HepG2 (cell line): ENCODE data around the gene DNAJC1. TPM values are rescaled to one million over a fixed set of nuclear protein-coding genes. Genes with fewer than 3 reads are reported as not detected.

ENCODE experiments used
- CAMTA2 ChIP-seq: sonication (generic); formaldehyde crosslinking; IDR thresholded peaks from 2 replicates; pipeline ENCODE4 v1.4.0; 2020; ENCODE audit warnings: mild to moderate bottlenecking, missing genetic modification reagents, borderline replicate concordance
- FOXK1 ChIP-seq: sonication (generic); formaldehyde crosslinking; IDR thresholded peaks from 2 replicates; pipeline ENCODE4 v1.4.0; 2020; ENCODE audit warnings: low read depth, missing genetic modification reagents, borderline replicate concordance
- HOXA3 ChIP-seq: sonication (generic); formaldehyde crosslinking; IDR thresholded peaks from 2 replicates; pipeline ENCODE4 v1.5.0; 2020; ENCODE audit warnings: missing genetic modification reagents
- HOXA9 ChIP-seq: sonication (generic); formaldehyde crosslinking; IDR thresholded peaks from 2 replicates; pipeline ENCODE4 v1.8.1; 2022; ENCODE audit warnings: missing genetic modification reagents, mild to moderate bottlenecking, moderate library complexity, borderline replicate concordance
- TBP ChIP-seq: sonication (generic); formaldehyde crosslinking; IDR thresholded peaks from 2 replicates; pipeline ENCODE4 v1.5.0; 2020; ENCODE audit warnings: missing genetic modification reagents
- ZNF205 ChIP-seq: IDR thresholded peaks from 2 replicates; pipeline ENCODE4 v1.6.1; 2018; ENCODE audit warnings: missing biosample characterization, missing genetic modification reagents
- ZNF282 ChIP-seq: fragments of 450-650 bp; IDR thresholded peaks from 2 replicates; pipeline ENCODE4 v1.6.1; 2018; ENCODE audit not compliant: partially characterized antibody
- ZNF616 ChIP-seq: sonication (generic); formaldehyde crosslinking; IDR thresholded peaks from 2 replicates; pipeline ENCODE4 v1.5.0; 2020; ENCODE audit warnings: low read depth, mild to moderate bottlenecking, missing genetic modification reagents
- polyA plus RNA-seq, 8 experiments: library from polyadenylated mRNA; depleted of rRNA in 3 of 8; stranded (reverse) in 7 of 8; unstranded in 1 of 8; fragments of >200 nt; fragmentation: Illumina TruSeq in 4 of 8; extraction: Trizol in 4 of 8; gene quantifications; 2 replicates each; pipeline versions ENCODE4 v1.2.1 to v1.2.3, GENCODE V29; 2011 to 2016; ENCODE audit warnings: low read depth in 4 of 8, missing spikeins in 1 of 8, mixed read lengths in 1 of 8; ENCODE audit not compliant: insufficient read depth in 1 of 8
- total RNA-seq, 5 experiments: library from RNA; depleted of rRNA; stranded (reverse); fragments of >200 nt; fragmentation: Illumina TruSeq; extraction: Trizol; gene quantifications; 2 replicates each; pipeline ENCODE4 v1.2.3, GENCODE V29; 2016; ENCODE audit warnings: low read depth in 1 of 5
- TF ChIP-seq, protein P1 (sequence below): sonication (generic); formaldehyde crosslinking; IDR thresholded peaks from 2 replicates; pipeline ENCODE4 v1.5.0; 2020; ENCODE audit warnings: mild to moderate bottlenecking, missing genetic modification reagents, borderline replicate concordance
- TF ChIP-seq, protein P2 (sequence below): sonication (generic); formaldehyde crosslinking; IDR thresholded peaks from 2 replicates; pipeline ENCODE4 v1.8.0; 2022; ENCODE audit warnings: missing genetic modification reagents, mild to moderate bottlenecking, borderline replicate concordance
- TF ChIP-seq, protein P3 (sequence below): sonication (generic); formaldehyde crosslinking; IDR thresholded peaks from 2 replicates; pipeline ENCODE4 v1.5.0; 2020; ENCODE audit warnings: mild to moderate bottlenecking, missing genetic modification reagents, moderate library complexity
- TF ChIP-seq, protein P4 (sequence below): sonication (generic); formaldehyde crosslinking; IDR thresholded peaks from 2 replicates; pipeline ENCODE4 v1.5.0; 2020; ENCODE audit warnings: missing genetic modification reagents
- TF ChIP-seq, protein P5 (sequence below), 2 experiments: sonication (generic) in 1 of 2; formaldehyde crosslinking in 1 of 2; IDR thresholded peaks; 2 replicates each; pipeline versions ENCODE4 v1.4.0 to v1.6.1; 2018 to 2020; ENCODE audit warnings: missing genetic modification reagents in 2 of 2, borderline replicate concordance in 1 of 2, low read depth in 1 of 2, mild to moderate bottlenecking in 1 of 2, missing biosample characterization in 1 of 2
- TF ChIP-seq, protein P6 (sequence below): IDR thresholded peaks from 2 replicates; pipeline ENCODE4 v1.6.1; 2016; ENCODE audit warnings: mild to moderate bottlenecking

DNAJC1 gene
- total and polyA plus RNA-seq, 2 of the 13 experiments (the other 11 are each of a cell fraction or from before 2014, with no cell fraction given) = 9.9 to 16.6 TPM

DNA sequence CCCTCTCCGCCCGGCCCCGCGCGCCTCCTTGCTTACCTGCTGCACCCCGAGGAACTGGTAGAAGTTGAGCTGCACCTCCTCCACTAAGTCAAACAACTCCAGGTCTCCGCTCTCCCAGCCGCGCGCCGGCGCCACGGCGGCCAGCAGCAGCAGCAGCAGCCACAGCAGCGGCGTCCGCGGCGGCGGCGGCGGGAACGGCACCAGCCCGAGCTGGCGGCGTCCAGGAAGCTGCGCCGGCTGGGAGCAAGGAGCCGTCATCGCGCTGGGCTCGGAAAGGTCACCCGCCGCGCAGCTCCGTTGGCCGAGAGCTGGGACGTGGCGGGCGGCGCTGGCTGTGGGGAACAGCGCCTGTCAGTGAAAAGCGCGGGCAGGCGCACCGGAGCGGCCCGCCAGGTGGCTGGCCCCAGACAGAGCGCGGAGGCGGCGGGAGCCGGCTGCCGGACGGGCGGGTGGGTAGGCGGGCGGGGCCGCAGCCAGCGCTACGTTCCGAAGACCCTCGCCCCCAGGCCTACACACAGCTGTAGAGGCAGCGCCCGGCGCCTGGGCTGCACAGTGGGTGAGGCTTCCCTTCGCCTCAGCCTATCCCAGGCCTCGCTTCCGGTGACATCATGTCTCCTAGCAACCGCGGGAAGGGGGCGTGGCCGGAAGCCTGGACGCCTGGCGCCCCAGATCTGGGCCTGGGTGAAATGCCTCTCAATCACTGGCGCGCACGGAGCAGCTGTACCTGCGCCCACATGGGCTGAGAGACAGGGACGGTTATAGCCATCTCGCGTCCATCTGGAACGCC lies at the start of gene DNAJC1 (continued):
- TF ChIP-seq, protein P1, sequence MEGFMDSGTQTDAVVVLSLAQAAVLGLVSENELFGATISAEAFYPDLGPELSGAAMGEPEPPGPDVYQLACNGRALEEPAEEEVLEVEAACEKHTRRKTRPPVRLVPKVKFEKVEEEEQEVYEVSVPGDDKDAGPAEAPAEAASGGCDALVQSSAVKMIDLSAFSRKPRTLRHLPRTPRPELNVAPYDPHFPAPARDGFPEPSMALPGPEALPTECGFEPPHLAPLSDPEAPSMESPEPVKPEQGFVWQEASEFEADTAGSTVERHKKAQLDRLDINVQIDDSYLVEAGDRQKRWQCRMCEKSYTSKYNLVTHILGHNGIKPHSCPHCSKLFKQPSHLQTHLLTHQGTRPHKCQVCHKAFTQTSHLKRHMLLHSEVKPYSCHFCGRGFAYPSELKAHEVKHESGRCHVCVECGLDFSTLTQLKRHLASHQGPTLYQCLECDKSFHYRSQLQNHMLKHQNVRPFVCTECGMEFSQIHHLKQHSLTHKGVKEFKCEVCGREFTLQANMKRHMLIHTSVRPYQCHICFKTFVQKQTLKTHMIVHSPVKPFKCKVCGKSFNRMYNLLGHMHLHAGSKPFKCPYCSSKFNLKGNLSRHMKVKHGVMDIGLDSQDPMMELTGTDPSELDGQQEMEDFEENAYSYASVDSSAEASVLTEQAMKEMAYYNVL (CRISPR knock-in tag) = peak; percentile 65; the same call in 1 of the 2 replicates
- TF ChIP-seq, protein P2, sequence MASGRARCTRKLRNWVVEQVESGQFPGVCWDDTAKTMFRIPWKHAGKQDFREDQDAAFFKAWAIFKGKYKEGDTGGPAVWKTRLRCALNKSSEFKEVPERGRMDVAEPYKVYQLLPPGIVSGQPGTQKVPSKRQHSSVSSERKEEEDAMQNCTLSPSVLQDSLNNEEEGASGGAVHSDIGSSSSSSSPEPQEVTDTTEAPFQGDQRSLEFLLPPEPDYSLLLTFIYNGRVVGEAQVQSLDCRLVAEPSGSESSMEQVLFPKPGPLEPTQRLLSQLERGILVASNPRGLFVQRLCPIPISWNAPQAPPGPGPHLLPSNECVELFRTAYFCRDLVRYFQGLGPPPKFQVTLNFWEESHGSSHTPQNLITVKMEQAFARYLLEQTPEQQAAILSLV (CRISPR knock-in tag) = peak; percentile 35; the same call in 1 of the 2 replicates
- no peak for TF ChIP-seq TBP (CRISPR knock-in tag)
- TF ChIP-seq, protein P3, sequence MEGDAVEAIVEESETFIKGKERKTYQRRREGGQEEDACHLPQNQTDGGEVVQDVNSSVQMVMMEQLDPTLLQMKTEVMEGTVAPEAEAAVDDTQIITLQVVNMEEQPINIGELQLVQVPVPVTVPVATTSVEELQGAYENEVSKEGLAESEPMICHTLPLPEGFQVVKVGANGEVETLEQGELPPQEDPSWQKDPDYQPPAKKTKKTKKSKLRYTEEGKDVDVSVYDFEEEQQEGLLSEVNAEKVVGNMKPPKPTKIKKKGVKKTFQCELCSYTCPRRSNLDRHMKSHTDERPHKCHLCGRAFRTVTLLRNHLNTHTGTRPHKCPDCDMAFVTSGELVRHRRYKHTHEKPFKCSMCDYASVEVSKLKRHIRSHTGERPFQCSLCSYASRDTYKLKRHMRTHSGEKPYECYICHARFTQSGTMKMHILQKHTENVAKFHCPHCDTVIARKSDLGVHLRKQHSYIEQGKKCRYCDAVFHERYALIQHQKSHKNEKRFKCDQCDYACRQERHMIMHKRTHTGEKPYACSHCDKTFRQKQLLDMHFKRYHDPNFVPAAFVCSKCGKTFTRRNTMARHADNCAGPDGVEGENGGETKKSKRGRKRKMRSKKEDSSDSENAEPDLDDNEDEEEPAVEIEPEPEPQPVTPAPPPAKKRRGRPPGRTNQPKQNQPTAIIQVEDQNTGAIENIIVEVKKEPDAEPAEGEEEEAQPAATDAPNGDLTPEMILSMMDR (CRISPR knock-in tag) = peak; percentile 8; the same call in 1 of the 2 replicates
- no peak for TF ChIP-seq CAMTA2 (CRISPR knock-in tag)
- TF ChIP-seq, protein P4, sequence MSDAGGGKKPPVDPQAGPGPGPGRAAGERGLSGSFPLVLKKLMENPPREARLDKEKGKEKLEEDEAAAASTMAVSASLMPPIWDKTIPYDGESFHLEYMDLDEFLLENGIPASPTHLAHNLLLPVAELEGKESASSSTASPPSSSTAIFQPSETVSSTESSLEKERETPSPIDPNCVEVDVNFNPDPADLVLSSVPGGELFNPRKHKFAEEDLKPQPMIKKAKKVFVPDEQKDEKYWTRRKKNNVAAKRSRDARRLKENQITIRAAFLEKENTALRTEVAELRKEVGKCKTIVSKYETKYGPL (CRISPR knock-in tag) = no peak
- TF ChIP-seq, protein P5, sequence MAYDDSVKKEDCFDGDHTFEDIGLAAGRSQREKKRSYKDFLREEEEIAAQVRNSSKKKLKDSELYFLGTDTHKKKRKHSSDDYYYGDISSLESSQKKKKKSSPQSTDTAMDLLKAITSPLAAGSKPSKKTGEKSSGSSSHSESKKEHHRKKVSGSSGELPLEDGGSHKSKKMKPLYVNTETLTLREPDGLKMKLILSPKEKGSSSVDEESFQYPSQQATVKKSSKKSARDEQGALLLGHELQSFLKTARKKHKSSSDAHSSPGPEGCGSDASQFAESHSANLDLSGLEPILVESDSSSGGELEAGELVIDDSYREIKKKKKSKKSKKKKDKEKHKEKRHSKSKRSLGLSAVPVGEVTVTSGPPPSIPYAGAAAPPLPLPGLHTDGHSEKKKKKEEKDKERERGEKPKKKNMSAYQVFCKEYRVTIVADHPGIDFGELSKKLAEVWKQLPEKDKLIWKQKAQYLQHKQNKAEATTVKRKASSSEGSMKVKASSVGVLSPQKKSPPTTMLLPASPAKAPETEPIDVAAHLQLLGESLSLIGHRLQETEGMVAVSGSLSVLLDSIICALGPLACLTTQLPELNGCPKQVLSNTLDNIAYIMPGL (CRISPR knock-in tag; IDR thresholded peaks at IDR 0.05; ENCODE audit: borderline replicate concordance in 1 of 2, low read depth in 1 of 2) = peak in 1 of 2 experiments; percentile 57; a peak in 2 of 4 replicates
- TF ChIP-seq, protein P6, sequence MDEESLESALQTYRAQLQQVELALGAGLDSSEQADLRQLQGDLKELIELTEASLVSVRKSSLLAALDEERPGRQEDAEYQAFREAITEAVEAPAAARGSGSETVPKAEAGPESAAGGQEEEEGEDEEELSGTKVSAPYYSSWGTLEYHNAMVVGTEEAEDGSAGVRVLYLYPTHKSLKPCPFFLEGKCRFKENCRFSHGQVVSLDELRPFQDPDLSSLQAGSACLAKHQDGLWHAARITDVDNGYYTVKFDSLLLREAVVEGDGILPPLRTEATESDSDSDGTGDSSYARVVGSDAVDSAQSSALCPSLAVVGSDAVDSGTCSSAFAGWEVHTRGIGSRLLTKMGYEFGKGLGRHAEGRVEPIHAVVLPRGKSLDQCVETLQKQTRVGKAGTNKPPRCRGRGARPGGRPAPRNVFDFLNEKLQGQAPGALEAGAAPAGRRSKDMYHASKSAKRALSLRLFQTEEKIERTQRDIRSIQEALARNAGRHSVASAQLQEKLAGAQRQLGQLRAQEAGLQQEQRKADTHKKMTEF = peak; percentile 52
- 0 out of 2 replicates have a peak, but pooled peaks have one; percentile 49 for TF ChIP-seq ZNF616
- no peak for TF ChIP-seq ZNF282
- peak; percentile 94 for TF ChIP-seq ZNF205
- TF ChIP-seq FOXK1 = 0 out of 2 replicates have a peak, but pooled peaks have one; percentile 21
- peak; percentile 67 for TF ChIP-seq HOXA3
- TF ChIP-seq HOXA9 (CRISPR knock-in tag) = no peak
